Measurements from ENCODE around the gene PRKG1. TPM values are rescaled to one million over a fixed set of nuclear protein-coding genes. Genes with fewer than 3 reads are reported as not detected.

PRKG1 gene
- total and polyA plus RNA-seq, 8 donors = 1.2 to 9.6 (median 2.9) TPM

GRCh38 chr10:51527522-51528219 lies 453.4 kb downstream of the PRKG1 start:
- H3K27ac ChIP-seq = no peak overlapping the region
- TF ChIP-seq CTCF (IDR thresholded peaks at IDR 0.05) = no peak
- ATAC-seq (no peak), DNase-seq (no peak), FAIRE-seq (peak; percentile 41)
- H3K4me3 ChIP-seq = no peak overlapping the region
- no peaks in the 10 kb centered on the region for H3K4me1 ChIP-seq
- WGBS, 2 donors = 62 to 69% methylated on average over 11 of the region's 11 CpGs
- H3K27me3 ChIP-seq = no peaks in the 10 kb centered on the region
- intact Hi-C loops (cut with DNase I) = no loop called here
- no peaks in the 10 kb centered on the region for H3K9me3 ChIP-seq
- no peaks in the 10 kb centered on the region for H3K36me3 ChIP-seq

- Histone ChIP-seq H3K27ac (no peak overlapping the region), H3K4me3 (no peak overlapping the region), H3K9me3 (no peaks in the 10 kb centered on the region), H3K4me1 (no peaks in the 10 kb centered on the region), H3K27me3 (no peaks in the 10 kb centered on the region), H3K36me3 (no peaks in the 10 kb centered on the region)
- no peak for FAIRE-seq
- no peak for TF ChIP-seq CTCF (IDR thresholded peaks at IDR 0.05)
- intact Hi-C loops (cut with DNase I) = no loop called here
- no peak for ATAC-seq
- 30 to 56% methylated on average over 2 of the region's 2 CpGs for WGBS, 2 donors
- DNase-seq = no peak
Measured at GRCh38 chr10:51528527-51528926, 454.2 kb downstream of the PRKG1 start.

- TF ChIP-seq CTCF (IDR thresholded peaks at IDR 0.05) = no peak
- no peaks in the 10 kb centered on the region for H3K36me3 ChIP-seq
- intact Hi-C loops (cut with DNase I) = no loop called here
- no peak for ATAC-seq
- no peak overlapping the region for H3K4me3 ChIP-seq
- no peaks in the 10 kb centered on the region for H3K27me3 ChIP-seq
- no peak overlapping the region for H3K27ac ChIP-seq
- DNase-seq = no peak
- FAIRE-seq = no peak
- 81 to 84% methylated on average over 4 of the region's 4 CpGs for WGBS, 2 donors
- H3K4me1 ChIP-seq = no peaks in the 10 kb centered on the region
- no peaks in the 10 kb centered on the region for H3K9me3 ChIP-seq
Measured at GRCh38 chr10:51530541-51530940, 456.3 kb downstream of the PRKG1 start.

- FAIRE-seq (no peak), ATAC-seq (no peak), DNase-seq (no peak)
- intact Hi-C loops (cut with DNase I) = no loop called here
- H3K27ac ChIP-seq = no peak overlapping the region
- H3K27me3 ChIP-seq = no peaks in the 10 kb centered on the region
- 96 to 97% methylated on average over 4 of the region's 4 CpGs for WGBS, 2 donors
- H3K4me3 ChIP-seq = no peak overlapping the region
- no peaks in the 10 kb centered on the region for H3K36me3 ChIP-seq
- TF ChIP-seq CTCF (IDR thresholded peaks at IDR 0.05) = no peak
- no peaks in the 10 kb centered on the region for H3K4me1 ChIP-seq
- H3K9me3 ChIP-seq = no peaks in the 10 kb centered on the region
Measured at GRCh38 chr10:51532044-51532443, 457.8 kb downstream of the PRKG1 start.

GRCh38 chr10:51542853-51543252 lies 468.6 kb downstream of the PRKG1 start:
- WGBS, 2 donors = 67 to 72% methylated on average over 5 of the region's 5 CpGs
- ATAC-seq (no peak), DNase-seq (no peak), FAIRE-seq (no peak)
- Histone ChIP-seq H3K27ac (no peak overlapping the region), H3K27me3 (no peaks in the 10 kb centered on the region), H3K36me3 (no peaks in the 10 kb centered on the region), H3K4me3 (no peak overlapping the region), H3K4me1 (no peaks in the 10 kb centered on the region), H3K9me3 (no peaks in the 10 kb centered on the region)
- intact Hi-C loops (cut with DNase I) = no loop called here
- no peak for TF ChIP-seq CTCF (IDR thresholded peaks at IDR 0.05)
